ENCODE measurements around the gene CD79A.

DNA sequence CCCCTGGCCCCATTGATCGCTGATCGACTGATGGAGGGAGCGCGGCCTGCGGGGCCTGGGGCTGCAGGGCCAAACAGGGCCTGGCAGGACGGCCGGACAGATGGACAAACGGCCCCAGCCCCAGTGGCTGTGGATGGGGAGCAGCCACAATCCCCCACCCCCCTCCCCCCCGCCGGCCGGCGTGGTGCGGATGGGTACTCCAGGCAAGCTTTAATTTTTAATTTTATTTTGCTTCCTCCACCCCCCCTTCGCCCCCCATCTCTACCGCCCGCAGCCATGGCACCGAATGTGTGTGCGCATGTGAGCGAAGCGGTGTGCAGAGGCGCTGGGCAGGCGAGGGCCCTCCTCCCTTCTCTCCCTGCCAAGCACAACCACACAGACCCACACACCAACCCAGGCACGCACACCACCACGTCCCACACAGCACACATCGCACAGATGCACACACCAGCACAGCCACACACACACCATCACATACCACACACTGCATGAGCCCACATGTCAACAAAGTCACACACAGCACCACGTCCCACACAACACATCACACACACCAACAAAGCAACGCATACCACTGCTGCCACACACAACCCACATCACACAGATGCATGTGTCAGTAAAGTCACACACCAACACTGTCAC is 38.8 kb downstream of the CD79A start:
- TF ChIP-seq, protein P1, sequence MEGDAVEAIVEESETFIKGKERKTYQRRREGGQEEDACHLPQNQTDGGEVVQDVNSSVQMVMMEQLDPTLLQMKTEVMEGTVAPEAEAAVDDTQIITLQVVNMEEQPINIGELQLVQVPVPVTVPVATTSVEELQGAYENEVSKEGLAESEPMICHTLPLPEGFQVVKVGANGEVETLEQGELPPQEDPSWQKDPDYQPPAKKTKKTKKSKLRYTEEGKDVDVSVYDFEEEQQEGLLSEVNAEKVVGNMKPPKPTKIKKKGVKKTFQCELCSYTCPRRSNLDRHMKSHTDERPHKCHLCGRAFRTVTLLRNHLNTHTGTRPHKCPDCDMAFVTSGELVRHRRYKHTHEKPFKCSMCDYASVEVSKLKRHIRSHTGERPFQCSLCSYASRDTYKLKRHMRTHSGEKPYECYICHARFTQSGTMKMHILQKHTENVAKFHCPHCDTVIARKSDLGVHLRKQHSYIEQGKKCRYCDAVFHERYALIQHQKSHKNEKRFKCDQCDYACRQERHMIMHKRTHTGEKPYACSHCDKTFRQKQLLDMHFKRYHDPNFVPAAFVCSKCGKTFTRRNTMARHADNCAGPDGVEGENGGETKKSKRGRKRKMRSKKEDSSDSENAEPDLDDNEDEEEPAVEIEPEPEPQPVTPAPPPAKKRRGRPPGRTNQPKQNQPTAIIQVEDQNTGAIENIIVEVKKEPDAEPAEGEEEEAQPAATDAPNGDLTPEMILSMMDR (conservative IDR thresholded peaks at IDR 0.05): no peak
- no peak for TF ChIP-seq EZH2 (IDR thresholded peaks at IDR 0.05; ENCODE audit: low read depth)

Data from PC-9 (cell line).